CD4-positive, alpha-beta T cell treated with Interleukin-17A for 1 hour (primary cell): ENCODE measurements around the gene RNF212.
"Not testable (repeated sequence)": the region's sequence is repeated elsewhere in the genome, so short reads cannot be mapped to it uniquely, and the experiment has no call there.

Experiments used
- DNase-seq: peaks from one replicate; pipeline ENCODE4 v3.0.0-alpha.2; 2020

RNF212 gene

GRCh38 chr4:1061056-1061700, 52.2 kb downstream of the RNF212 start:
- DNase-seq: no peak

GRCh38 chr4:1060621-1061020, 52.7 kb downstream of the RNF212 start:
- DNase-seq: no peak

DNA sequence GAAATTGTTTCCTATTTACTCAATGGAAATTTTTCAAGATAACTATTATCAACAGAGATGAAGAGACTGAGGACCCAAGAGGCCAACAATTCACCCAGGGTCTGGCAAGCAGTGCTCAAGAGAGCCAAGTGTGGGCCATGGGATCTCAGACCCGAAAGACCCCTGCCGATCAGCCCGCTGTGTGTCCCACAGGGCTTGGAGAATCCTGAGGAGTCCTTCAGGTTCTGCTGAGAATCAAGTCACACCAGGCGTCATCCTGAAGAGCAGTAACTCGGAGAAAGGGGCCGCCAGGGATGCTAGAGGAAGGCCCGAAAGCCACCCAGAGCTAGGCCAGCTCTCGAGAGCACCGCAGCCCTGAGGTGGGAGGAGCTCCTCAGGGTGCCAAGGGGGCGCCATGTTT, 53.2 kb downstream of the RNF212 start:
- DNase-seq: no peak

GRCh38 chr4:1058997-1059665, 54.2 kb downstream of the RNF212 start:
- no peak for DNase-seq

- DNase-seq: no peak
These were observed 55.0 kb downstream of the RNF212 start for GRCh38 chr4:1058198-1058996.

- no peak for DNase-seq
These were observed 56.0 kb downstream of the RNF212 start for GRCh38 chr4:1057403-1057745.

DNA sequence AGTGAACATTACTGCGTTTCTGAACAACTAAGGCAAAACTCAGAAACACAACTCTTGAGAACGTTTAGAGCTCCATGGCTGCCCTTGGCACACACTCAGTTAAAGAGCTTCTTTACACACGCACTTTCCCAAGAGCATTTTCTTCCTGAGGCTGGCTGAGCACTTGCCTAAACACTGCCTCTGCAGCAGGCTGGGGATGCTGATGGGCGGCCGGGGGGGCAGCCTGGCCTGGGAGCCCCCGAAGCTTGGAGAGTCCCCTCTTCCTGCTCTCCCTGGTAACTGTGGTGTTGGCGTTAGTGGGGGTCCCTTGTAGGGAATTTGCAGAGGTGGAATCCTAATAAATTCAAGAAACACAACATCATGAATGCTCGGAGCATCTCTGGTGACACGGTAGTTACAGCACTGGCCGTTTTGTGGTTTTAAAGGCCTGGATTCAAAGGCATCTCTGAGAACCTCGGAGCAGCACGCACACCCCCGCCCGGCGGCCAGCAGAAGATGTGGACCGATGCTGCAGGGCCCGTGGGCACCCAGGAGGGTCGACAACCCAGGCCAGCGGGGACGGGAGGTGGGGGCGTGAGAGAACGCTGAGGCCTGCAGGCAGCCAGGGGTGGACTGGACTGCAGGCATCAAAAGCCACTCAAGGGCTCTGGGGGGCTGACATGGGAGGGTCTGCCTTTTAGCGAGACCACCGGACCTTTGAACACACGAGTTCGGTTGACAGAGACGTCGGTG, 56.5 kb downstream of the RNF212 start:
- no peak for DNase-seq

- DNase-seq: peak; percentile 88
These were observed 57.4 kb downstream of the RNF212 start for GRCh38 chr4:1055721-1056590.

GRCh38 chr4:1055243-1055701, 58.1 kb downstream of the RNF212 start:
- DNase-seq: not testable (repeated sequence)

DNA sequence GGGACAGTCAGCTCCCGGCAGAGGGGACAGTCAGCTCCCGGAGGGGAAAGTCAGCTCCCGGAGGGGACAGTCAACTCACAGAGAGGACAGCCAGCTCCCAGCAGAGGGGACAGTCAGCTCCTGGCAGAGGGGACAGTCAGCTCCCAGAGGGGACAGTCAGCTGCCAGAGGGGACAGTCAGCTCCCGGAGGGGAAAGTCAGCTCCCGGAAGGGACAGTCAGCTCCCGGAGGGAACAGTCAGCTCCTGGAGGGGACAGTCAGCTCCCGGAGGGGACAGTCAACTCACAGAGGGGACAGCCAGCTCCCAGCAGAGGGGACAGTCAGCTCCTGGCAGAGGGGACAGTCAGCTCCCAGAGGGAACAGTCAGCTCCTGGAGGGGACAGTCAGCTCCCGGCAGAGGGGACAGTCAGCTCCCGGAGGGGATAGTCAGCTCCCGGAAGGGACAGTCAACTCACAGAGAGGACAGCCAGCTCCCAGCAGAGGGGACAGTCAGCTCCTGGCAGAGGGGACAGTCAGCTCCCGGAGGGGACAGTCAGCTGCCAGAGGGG, 58.6 kb downstream of the RNF212 start:
- DNase-seq: not testable (repeated sequence)

GRCh38 chr4:1053891-1054290, 59.5 kb downstream of the RNF212 start:
- DNase-seq: not testable (repeated sequence)

- DNase-seq: no peak
These were observed 60.2 kb downstream of the RNF212 start for GRCh38 chr4:1053080-1053661.

GRCh38 chr4:1052231-1052671, 61.1 kb downstream of the RNF212 start:
- DNase-seq: no peak

DNA sequence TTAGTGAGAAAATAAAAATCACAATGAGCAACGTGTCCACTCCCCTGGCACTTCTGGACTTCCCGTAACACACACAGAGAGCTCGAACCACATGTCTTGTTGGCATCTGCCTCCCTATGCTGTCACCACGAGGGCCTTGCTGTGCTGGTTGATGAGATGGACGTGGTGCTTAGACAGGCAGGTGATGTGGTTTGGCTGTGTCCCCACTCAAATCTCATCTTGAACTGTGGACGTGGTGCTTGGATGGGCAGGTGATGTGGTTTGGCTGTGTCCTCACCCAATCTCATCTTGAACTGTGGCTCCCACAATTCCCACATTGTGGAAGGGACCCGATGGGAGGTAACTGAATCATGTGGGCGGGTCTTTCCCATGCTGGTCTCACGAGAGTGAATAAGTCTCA, 61.9 kb downstream of the RNF212 start:
- no peak for DNase-seq

GRCh38 chr4:1050486-1051213, 62.7 kb downstream of the RNF212 start:
- no peak for DNase-seq

DNA sequence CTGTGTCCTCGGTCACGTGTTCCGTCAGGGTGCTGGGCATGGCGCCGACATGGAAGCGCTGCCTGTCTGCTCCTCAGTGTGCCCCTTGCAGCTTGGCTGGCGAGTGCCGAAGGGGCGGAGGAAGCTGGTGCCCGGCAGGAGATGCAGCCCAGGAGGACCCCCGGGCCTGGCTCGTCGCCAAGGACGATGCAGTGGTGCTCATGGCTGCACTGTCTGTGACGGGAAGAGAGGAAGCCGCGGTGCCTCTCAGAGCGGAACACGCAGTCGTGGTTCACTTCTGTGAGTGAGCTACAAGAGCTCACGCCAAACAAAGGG, 63.8 kb downstream of the RNF212 start:
- no peak for DNase-seq

- no peak for DNase-seq
These were observed 64.4 kb downstream of the RNF212 start for GRCh38 chr4:1048773-1049590.

- no peak for DNase-seq
These were observed 65.2 kb downstream of the RNF212 start for GRCh38 chr4:1047976-1048772.
